Peyer's patch (tissue), 4 donors: ENCODE measurements around the gene VMAC.

Experiments
- POLR2A ChIP-seq, 2 donors: fragments of 450-650 bp; IDR thresholded peaks; one replicate each; pipeline ENCODE4 v1.5.1; 2017; ENCODE audit warnings: antibody characterized with exemption in 2 of 2, mild to moderate bottlenecking in 2 of 2, moderate library complexity in 2 of 2
- TF ChIP-seq, protein P1 (sequence below), 6 experiments: fragments of 450-650 bp in 4 of 6; fragments of 200-600 bp in 2 of 6; sonication (generic) in 1 of 6; IDR thresholded peaks; one replicate each; pipeline ENCODE4 v1.5.1; 2017 to 2019; ENCODE audit warnings: antibody characterized with exemption in 6 of 6, mild to moderate bottlenecking in 3 of 6, moderate library complexity in 1 of 6

DNA sequence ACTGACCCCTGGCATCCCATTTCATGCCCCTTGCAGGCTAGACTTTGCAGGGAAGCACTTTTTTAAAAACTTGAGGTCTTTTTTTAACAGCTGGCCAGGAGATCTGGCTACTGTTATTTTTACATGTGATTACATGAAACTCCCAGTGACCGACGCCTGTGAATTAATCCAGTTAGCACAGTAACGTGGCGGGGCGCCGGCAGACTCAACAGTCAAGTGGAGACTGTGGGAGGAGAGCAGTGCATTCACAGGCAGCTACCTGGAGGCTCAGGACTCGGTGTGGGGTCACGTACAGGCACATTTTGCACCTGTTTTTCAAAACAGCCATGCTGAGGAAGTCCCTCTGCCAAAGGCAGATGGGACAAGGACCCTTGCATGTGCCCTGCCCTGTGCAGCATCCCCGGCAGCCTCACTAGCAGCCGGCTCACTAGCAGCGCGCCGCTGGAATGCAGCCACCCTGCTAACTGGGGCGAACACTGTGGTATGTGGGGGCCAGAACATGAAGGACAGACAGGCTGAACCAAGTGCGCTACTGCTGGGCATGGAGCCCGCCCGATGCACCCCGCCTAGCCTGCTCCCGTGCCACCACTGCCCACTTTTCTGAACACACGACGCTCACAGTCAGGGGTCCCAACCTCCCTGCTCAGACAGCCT is 28.1 kb downstream of the VMAC start:
- TF ChIP-seq, protein P1, sequence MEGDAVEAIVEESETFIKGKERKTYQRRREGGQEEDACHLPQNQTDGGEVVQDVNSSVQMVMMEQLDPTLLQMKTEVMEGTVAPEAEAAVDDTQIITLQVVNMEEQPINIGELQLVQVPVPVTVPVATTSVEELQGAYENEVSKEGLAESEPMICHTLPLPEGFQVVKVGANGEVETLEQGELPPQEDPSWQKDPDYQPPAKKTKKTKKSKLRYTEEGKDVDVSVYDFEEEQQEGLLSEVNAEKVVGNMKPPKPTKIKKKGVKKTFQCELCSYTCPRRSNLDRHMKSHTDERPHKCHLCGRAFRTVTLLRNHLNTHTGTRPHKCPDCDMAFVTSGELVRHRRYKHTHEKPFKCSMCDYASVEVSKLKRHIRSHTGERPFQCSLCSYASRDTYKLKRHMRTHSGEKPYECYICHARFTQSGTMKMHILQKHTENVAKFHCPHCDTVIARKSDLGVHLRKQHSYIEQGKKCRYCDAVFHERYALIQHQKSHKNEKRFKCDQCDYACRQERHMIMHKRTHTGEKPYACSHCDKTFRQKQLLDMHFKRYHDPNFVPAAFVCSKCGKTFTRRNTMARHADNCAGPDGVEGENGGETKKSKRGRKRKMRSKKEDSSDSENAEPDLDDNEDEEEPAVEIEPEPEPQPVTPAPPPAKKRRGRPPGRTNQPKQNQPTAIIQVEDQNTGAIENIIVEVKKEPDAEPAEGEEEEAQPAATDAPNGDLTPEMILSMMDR (IDR thresholded peaks at IDR 0.05) = no peak
- no peak for TF ChIP-seq POLR2A (IDR thresholded peaks at IDR 0.05)
